SK-N-SH (cell line): Measurements from ENCODE around the gene PRDM5. TPM values are rescaled to one million over a fixed set of nuclear protein-coding genes. Genes with fewer than 3 reads are reported as not detected.

Experiments
- CTCF ChIA-PET: fragments of 300-600, 350-600 bp; formaldehyde crosslinking; extraction: SDS; loops from one replicate; lab custom pipeline; 2021; lab: Yijun Ruan, JAX
- POLR2A ChIA-PET: fragments of 350-600 bp; sonication (Branson Sonifier 250); formaldehyde crosslinking; extraction: SDS; loops from one replicate; lab custom pipeline; 2020; ENCODE audit warnings: antibody characterized with exemption, inconsistent platforms; lab: Yijun Ruan, JAX
- DNase-seq: peaks from one replicate; pipeline ENCODE4 v3.0.0; 2012
- H2AFZ ChIP-seq: fragments of 200-600 bp; sonication (generic); 2 replicates; pipeline ENCODE4 v1.8.1; 2016; ENCODE audit warnings: antibody characterized with exemption, mild to moderate bottlenecking, low read depth
- H3F3A ChIP-seq: fragments of 200-600 bp; sonication (generic); replicated peaks from 2 replicates; pipeline ENCODE3; 2016; ENCODE audit warnings: antibody characterized with exemption, mild to moderate bottlenecking; ENCODE audit not compliant: insufficient read depth
- H3K27ac ChIP-seq, 2 experiments: fragments of 200-500 bp in 1 of 2; fragments of 200-600 bp in 1 of 2; sonication (Bioruptor generic) in 1 of 2; sonication (generic), shearing (Covaris generic) in 1 of 2; 2 replicates each; pipeline versions ENCODE4 v1.5.1 to v1.6.1; 2014 to 2016; ENCODE audit warnings: low read depth in 2 of 2, inconsistent platforms in 1 of 2, low read length in 1 of 2, mild to moderate bottlenecking in 1 of 2, mixed read lengths in 1 of 2
- H3K27me3 ChIP-seq: fragments of 200-600 bp; sonication (generic), shearing (Covaris generic); 2 replicates; pipeline ENCODE4 v1.6.1; 2016; ENCODE audit warnings: mixed run types; ENCODE audit not compliant: insufficient read depth
- H3K36me3 ChIP-seq, 2 experiments: fragments of 200-500 bp in 1 of 2; fragments of 200-600 bp in 1 of 2; sonication (Bioruptor generic) in 1 of 2; sonication (generic) in 1 of 2; replicated peaks in 1 of 2; 2 replicates each; pipeline versions ENCODE3 to v1.5.1; 2014 to 2016; ENCODE audit warnings: low read length in 1 of 2, mild to moderate bottlenecking in 1 of 2; ENCODE audit not compliant: insufficient read depth in 2 of 2, control insufficient read depth in 1 of 2
- H3K4me1 ChIP-seq, 2 experiments: fragments of 200-500 bp in 1 of 2; fragments of 200-600 bp in 1 of 2; sonication (Bioruptor generic) in 1 of 2; sonication (generic), shearing (Covaris generic) in 1 of 2; 2 replicates each; pipeline versions ENCODE4 v1.5.1 to v1.6.1; 2014 to 2016; ENCODE audit warnings: low read depth in 1 of 2, low read length in 1 of 2, mixed run types in 1 of 2; ENCODE audit not compliant: insufficient read depth in 2 of 2, control insufficient read depth in 1 of 2
- H3K4me2 ChIP-seq: fragments of 200-600 bp; sonication (generic), shearing (Covaris generic); 2 replicates; pipeline ENCODE4 v1.6.1; 2017; ENCODE audit warnings: mixed run types
- H3K4me3 ChIP-seq, 2 experiments: fragments of 200-500 bp in 1 of 2; fragments of 200-600 bp in 1 of 2; sonication (Bioruptor generic) in 1 of 2; sonication (generic), shearing (Covaris generic) in 1 of 2; 2 replicates each; pipeline versions ENCODE4 v1.5.1 to v1.8.1; 2014 to 2016; ENCODE audit warnings: low read depth in 2 of 2, inconsistent platforms in 1 of 2, low read length in 1 of 2, mild to moderate bottlenecking in 1 of 2, mixed read lengths in 1 of 2, moderate library complexity in 1 of 2
- H3K79me2 ChIP-seq: fragments of 200-600 bp; sonication (generic); 2 replicates; pipeline ENCODE4 v1.8.1; 2017; ENCODE audit warnings: mild to moderate bottlenecking; ENCODE audit not compliant: insufficient read depth
- H3K9ac ChIP-seq: fragments of 200-600 bp; sonication (generic); 2 replicates; pipeline ENCODE4 v1.6.1; 2017; ENCODE audit warnings: mixed run types
- H3K9me2 ChIP-seq: fragments of 200-600 bp; sonication (generic); 2 replicates; pipeline ENCODE4 v1.6.1; 2017; ENCODE audit warnings: mixed run types
- H3K9me3 ChIP-seq: fragments of 200-600 bp; sonication (generic); 2 replicates; pipeline ENCODE4 v1.6.1; 2017; ENCODE audit warnings: mixed run types, mild to moderate bottlenecking, moderate library complexity
- H4K20me1 ChIP-seq: fragments of 200-600 bp; sonication (generic); 2 replicates; pipeline ENCODE4 v1.6.1; 2017; ENCODE audit warnings: mild to moderate bottlenecking, mixed run types; ENCODE audit not compliant: insufficient read depth
- ELF1 ChIP-seq: IDR thresholded peaks from 2 replicates; pipeline ENCODE4 v1.4.0; 2012
- EP300 ChIP-seq, 2 experiments: IDR thresholded peaks; 2 replicates each; pipeline versions ENCODE4 v1.4.0 to v1.6.1; 2012; ENCODE audit warnings: borderline replicate concordance in 1 of 2, low read depth in 1 of 2, low read length in 1 of 2
- FOXM1 ChIP-seq: IDR thresholded peaks from 2 replicates; pipeline ENCODE4 v1.4.0; 2012; ENCODE audit warnings: low read depth, mild to moderate bottlenecking
- GABPA ChIP-seq: IDR thresholded peaks from 2 replicates; pipeline ENCODE4 v1.4.0; 2012; ENCODE audit warnings: low read depth, mild to moderate bottlenecking
- GATA2 ChIP-seq: sonication (generic); formaldehyde crosslinking; IDR thresholded peaks from 2 replicates; pipeline ENCODE4 v1.5.0; 2020; ENCODE audit warnings: mild to moderate bottlenecking, missing genetic modification reagents
- MXI1 ChIP-seq: IDR thresholded peaks from 2 replicates; pipeline ENCODE4 v1.6.1; 2012; ENCODE audit warnings: mild to moderate bottlenecking, low read depth, low read length, improper control_type of control experiment
- NFIC ChIP-seq: IDR thresholded peaks from 2 replicates; pipeline ENCODE4 v1.4.0; 2012; ENCODE audit warnings: borderline replicate concordance
- NRF1 ChIP-seq: IDR thresholded peaks from 2 replicates; pipeline ENCODE4 v1.6.1; 2012; ENCODE audit warnings: low read depth, mild to moderate bottlenecking, low read length
- POLR2AphosphoS5 ChIP-seq: IDR thresholded peaks from 2 replicates; pipeline ENCODE4 v1.6.1; 2012; ENCODE audit warnings: low read depth, low read length
- RCOR1 ChIP-seq: fragments of 150-350 bp; IDR thresholded peaks from 2 replicates; pipeline ENCODE4 v1.6.1; 2017; ENCODE audit warnings: antibody characterized with exemption, low read length
- SIN3A ChIP-seq: IDR thresholded peaks from 2 replicates; pipeline ENCODE4 v1.6.1; 2012; ENCODE audit warnings: low read depth, mild to moderate bottlenecking, low read length, moderate library complexity, borderline replicate concordance
- SMC3 ChIP-seq: IDR thresholded peaks from 2 replicates; pipeline ENCODE4 v1.6.1; 2012; ENCODE audit warnings: low read depth, low read length, improper control_type of control experiment
- TAF1 ChIP-seq: IDR thresholded peaks from 2 replicates; pipeline ENCODE4 v1.6.1; 2012; ENCODE audit warnings: low read depth, mild to moderate bottlenecking, low read length, moderate library complexity, borderline replicate concordance
- TCF12 ChIP-seq: IDR thresholded peaks from 2 replicates; pipeline ENCODE4 v1.4.0; 2012
- TEAD4 ChIP-seq: IDR thresholded peaks from 2 replicates; pipeline ENCODE4 v1.4.0; 2012; ENCODE audit warnings: mild to moderate bottlenecking, borderline replicate concordance; ENCODE audit not compliant: insufficient read depth
- YY1 ChIP-seq: IDR thresholded peaks from 2 replicates; pipeline ENCODE4 v1.4.0; 2012; ENCODE audit warnings: low read depth, mild to moderate bottlenecking
- WGBS: methylation state at CpG from one replicate; pipeline ENCODE4 v1.1.6; 2017; ENCODE audit warnings: low lambda C conversion rate; 5-methylcytosine and 5-hydroxymethylcytosine counted together
- polyA plus RNA-seq, 3 experiments: library from polyadenylated mRNA; depleted of rRNA; stranded (reverse); fragments of >200 nt; gene quantifications; 2 replicates each; pipeline ENCODE4 v1.2.3, GENCODE V29; 2012
- TF ChIP-seq, protein P1 (sequence below): IDR thresholded peaks from 2 replicates; pipeline ENCODE4; 2012
- TF ChIP-seq, protein P2 (sequence below): fragments of 150-350 bp; IDR thresholded peaks from 2 replicates; pipeline ENCODE4 v1.6.1; 2017; ENCODE audit warnings: antibody characterized with exemption, low read length, low read depth, borderline replicate concordance
- TF ChIP-seq, protein P3 (sequence below): fragments of 150-350 bp; IDR thresholded peaks from 2 replicates; pipeline ENCODE4 v1.6.1; 2016; ENCODE audit warnings: mild to moderate bottlenecking, low read depth, low read length
- TF ChIP-seq, protein P4 (sequence below): fragments of 200-600 bp; sonication (generic); IDR thresholded peaks from 2 replicates; pipeline ENCODE4 v1.6.1; 2017; ENCODE audit warnings: antibody characterized with exemption, mild to moderate bottlenecking, moderate library complexity
- TF ChIP-seq, protein P5 (sequence below): IDR thresholded peaks from 2 replicates; pipeline ENCODE4 v1.4.0; 2012; ENCODE audit warnings: low read depth, borderline replicate concordance

Gene PRDM5
- polyA plus RNA-seq, 1 of the 3 experiments (the other 2 are of a cell fraction) = 3.8 TPM

DNA sequence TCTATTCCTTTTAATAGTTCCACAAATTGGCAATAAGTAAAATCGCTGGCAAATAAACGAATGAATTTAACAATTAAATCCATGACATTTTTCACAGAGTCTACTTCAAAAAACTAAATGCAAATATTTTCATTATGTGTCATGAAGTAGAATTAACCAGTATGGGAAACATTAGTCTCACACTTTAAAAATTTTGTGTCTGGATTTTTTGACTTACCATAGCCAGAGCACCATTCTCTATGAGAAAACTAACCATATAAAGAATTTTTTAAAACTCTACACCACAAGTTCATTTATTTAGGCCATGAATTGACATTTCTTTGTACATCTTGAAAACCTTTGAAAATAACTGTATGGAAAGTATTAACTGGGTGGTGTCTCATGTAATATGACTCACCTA, 41.2 kb downstream of the PRDM5 start:
- WGBS = 91% methylated on average over 2 of the region's 2 CpGs
- CTCF ChIA-PET = interaction anchor here (1.1 to 1.6 kb wide), 3 partner anchors 10 to 50 kb away, joined by 3 read pairs; no protein-coding TSS in a partner anchor
- no peak overlapping the region for H3K9ac ChIP-seq

DNA sequence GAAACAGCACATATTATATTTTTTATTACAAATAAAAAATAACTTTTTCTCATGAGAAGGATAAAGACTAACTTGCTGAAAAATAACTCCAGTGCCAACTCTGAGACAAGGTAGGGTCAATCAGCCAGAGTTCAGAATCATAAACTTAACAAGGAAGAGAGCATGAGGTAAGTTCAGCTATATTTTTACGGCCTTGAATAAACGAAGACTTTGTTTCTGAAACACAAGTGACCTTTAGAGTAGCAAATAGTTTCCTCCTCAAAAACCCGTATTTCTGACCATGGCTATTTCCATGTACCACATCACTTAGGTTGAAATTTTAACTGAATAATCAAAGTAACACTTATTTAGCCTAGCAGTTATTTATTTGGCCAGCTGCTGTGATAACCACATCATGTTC, 45.5 kb downstream of the PRDM5 start:
- peaks cover 0 to 18% of the 10 kb centered on the region in 2 experiments for H3K36me3 ChIP-seq
- no peak overlapping the region for H2AFZ ChIP-seq
- CTCF ChIA-PET = no interaction called here
- no peak overlapping the region for H3K27ac ChIP-seq
- 90% methylated on average over 3 of the region's 3 CpGs for WGBS
- H3K4me2 ChIP-seq = no peak overlapping the region
- no peaks in the 10 kb centered on the region for H4K20me1 ChIP-seq
- peaks cover 9% of the 10 kb centered on the region; the same call in 1 of the 2 replicates for H3K9me3 ChIP-seq
- H3K9ac ChIP-seq = no peak overlapping the region
- peaks cover 0 to 5% of the 10 kb centered on the region in 2 experiments; a peak in 1 of 4 replicates for H3K4me1 ChIP-seq
- 0 out of 2 replicates have a peak, but pooled peaks cover 4% of the 10 kb centered on the region for H3K9me2 ChIP-seq
- H3K27me3 ChIP-seq = no peaks in the 10 kb centered on the region
- no peaks in the 10 kb centered on the region for H3K79me2 ChIP-seq
- H3K4me3 ChIP-seq = no peak overlapping the region
- no peak for DNase-seq
- no peaks in the 10 kb centered on the region for H3F3A ChIP-seq
- POLR2A ChIA-PET = no interaction called here
- TF ChIP-seq MXI1 (no peak), TAF1 (no peak), ELF1 (no peak), NRF1 (no peak), EP300 (IDR thresholded peaks at IDR 0.05; ENCODE audit: borderline replicate concordance in 1 of 2, low read depth in 1 of 2, low read length in 1 of 2) (no peak), NFIC (no peak), POLR2AphosphoS5 (no peak), SMC3 (no peak), RCOR1 (no peak), YY1 (no peak), SIN3A (no peak), GATA2 (CRISPR knock-in tag) (no peak), TCF12 (no peak), GABPA (no peak)
- TF ChIP-seq, protein P1, sequence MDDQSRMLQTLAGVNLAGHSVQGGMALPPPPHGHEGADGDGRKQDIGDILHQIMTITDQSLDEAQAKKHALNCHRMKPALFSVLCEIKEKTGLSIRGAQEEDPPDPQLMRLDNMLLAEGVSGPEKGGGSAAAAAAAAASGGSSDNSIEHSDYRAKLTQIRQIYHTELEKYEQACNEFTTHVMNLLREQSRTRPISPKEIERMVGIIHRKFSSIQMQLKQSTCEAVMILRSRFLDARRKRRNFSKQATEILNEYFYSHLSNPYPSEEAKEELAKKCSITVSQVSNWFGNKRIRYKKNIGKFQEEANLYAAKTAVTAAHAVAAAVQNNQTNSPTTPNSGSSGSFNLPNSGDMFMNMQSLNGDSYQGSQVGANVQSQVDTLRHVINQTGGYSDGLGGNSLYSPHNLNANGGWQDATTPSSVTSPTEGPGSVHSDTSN = no peak
- TF ChIP-seq, protein P2, sequence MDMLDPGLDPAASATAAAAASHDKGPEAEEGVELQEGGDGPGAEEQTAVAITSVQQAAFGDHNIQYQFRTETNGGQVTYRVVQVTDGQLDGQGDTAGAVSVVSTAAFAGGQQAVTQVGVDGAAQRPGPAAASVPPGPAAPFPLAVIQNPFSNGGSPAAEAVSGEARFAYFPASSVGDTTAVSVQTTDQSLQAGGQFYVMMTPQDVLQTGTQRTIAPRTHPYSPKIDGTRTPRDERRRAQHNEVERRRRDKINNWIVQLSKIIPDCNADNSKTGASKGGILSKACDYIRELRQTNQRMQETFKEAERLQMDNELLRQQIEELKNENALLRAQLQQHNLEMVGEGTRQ = no peak
- TF ChIP-seq, protein P3, sequence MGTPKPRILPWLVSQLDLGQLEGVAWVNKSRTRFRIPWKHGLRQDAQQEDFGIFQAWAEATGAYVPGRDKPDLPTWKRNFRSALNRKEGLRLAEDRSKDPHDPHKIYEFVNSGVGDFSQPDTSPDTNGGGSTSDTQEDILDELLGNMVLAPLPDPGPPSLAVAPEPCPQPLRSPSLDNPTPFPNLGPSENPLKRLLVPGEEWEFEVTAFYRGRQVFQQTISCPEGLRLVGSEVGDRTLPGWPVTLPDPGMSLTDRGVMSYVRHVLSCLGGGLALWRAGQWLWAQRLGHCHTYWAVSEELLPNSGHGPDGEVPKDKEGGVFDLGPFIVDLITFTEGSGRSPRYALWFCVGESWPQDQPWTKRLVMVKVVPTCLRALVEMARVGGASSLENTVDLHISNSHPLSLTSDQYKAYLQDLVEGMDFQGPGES = no peak
- TF ChIP-seq, protein P4, sequence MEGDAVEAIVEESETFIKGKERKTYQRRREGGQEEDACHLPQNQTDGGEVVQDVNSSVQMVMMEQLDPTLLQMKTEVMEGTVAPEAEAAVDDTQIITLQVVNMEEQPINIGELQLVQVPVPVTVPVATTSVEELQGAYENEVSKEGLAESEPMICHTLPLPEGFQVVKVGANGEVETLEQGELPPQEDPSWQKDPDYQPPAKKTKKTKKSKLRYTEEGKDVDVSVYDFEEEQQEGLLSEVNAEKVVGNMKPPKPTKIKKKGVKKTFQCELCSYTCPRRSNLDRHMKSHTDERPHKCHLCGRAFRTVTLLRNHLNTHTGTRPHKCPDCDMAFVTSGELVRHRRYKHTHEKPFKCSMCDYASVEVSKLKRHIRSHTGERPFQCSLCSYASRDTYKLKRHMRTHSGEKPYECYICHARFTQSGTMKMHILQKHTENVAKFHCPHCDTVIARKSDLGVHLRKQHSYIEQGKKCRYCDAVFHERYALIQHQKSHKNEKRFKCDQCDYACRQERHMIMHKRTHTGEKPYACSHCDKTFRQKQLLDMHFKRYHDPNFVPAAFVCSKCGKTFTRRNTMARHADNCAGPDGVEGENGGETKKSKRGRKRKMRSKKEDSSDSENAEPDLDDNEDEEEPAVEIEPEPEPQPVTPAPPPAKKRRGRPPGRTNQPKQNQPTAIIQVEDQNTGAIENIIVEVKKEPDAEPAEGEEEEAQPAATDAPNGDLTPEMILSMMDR = no peak

More for the DNA sequence above, 41.2 kb downstream of the PRDM5 start:
- Histone ChIP-seq H3K27ac (no peak overlapping the region), H3K27me3 (no peaks in the 10 kb centered on the region), H4K20me1 (no peaks in the 10 kb centered on the region), H3F3A (no peaks in the 10 kb centered on the region), H3K36me3 (peaks cover 0 to 19% of the 10 kb centered on the region in 2 experiments), H3K9me2 (0 out of 2 replicates have a peak, but pooled peaks cover 4% of the 10 kb centered on the region), H3K4me1 (no peaks in the 10 kb centered on the region), H3K4me2 (no peak overlapping the region), H3K4me3 (no peak overlapping the region), H2AFZ (no peak overlapping the region), H3K79me2 (no peaks in the 10 kb centered on the region), H3K9me3 (peaks cover 9% of the 10 kb centered on the region; the same call in 1 of the 2 replicates)
- DNase-seq = no peak
- POLR2A ChIA-PET = no interaction called here
- TF ChIP-seq TEAD4 (no peak), EP300 (IDR thresholded peaks at IDR 0.05; ENCODE audit: borderline replicate concordance in 1 of 2, low read depth in 1 of 2, low read length in 1 of 2) (no peak), FOXM1 (no peak), NFIC (no peak), GATA2 (CRISPR knock-in tag) (no peak), NRF1 (no peak), TCF12 (no peak)
- TF ChIP-seq, protein P5, sequence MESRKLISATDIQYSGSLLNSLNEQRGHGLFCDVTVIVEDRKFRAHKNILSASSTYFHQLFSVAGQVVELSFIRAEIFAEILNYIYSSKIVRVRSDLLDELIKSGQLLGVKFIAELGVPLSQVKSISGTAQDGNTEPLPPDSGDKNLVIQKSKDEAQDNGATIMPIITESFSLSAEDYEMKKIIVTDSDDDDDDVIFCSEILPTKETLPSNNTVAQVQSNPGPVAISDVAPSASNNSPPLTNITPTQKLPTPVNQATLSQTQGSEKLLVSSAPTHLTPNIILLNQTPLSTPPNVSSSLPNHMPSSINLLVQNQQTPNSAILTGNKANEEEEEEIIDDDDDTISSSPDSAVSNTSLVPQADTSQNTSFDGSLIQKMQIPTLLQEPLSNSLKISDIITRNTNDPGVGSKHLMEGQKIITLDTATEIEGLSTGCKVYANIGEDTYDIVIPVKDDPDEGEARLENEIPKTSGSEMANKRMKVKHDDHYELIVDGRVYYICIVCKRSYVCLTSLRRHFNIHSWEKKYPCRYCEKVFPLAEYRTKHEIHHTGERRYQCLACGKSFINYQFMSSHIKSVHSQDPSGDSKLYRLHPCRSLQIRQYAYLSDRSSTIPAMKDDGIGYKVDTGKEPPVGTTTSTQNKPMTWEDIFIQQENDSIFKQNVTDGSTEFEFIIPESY = no peak
